ENCODE measurements around the gene SCAF11. TPM values are rescaled to one million over a fixed set of nuclear protein-coding genes. Genes with fewer than 3 reads are reported as not detected.

Gene SCAF11
- total RNA-seq, 1 donor from 2014 or later: 152 TPM

- H3K79me2 ChIP-seq (ENCODE audit: low read depth): peaks cover 96% of the 10 kb centered on the region
- peaks cover 3% of the 10 kb centered on the region for H3K36me3 ChIP-seq
- no peak overlapping the region for H3K27ac ChIP-seq
- H3F3A ChIP-seq (ENCODE audit: low read depth): peaks cover 1% of the 10 kb centered on the region
- no peak overlapping the region for H3K4me3 ChIP-seq
- H4K20me1 ChIP-seq (ENCODE audit: low read depth): peaks cover 14% of the 10 kb centered on the region
- Mint-ChIP-seq H3K27ac (no peak overlapping the region), H3K27me3 (ENCODE audit: insufficient read depth, low read depth) (peaks cover 5% of the 10 kb centered on the region), H3K4me3 (no peak overlapping the region), H3K36me3 (peaks cover 43% of the 10 kb centered on the region), H3K9me3 (peaks cover 28% of the 10 kb centered on the region), H3K4me1 (peaks cover 3% of the 10 kb centered on the region)
- DNase-seq (ENCODE audit: low spot score): no peak
- peaks cover 8% of the 10 kb centered on the region for H3K4me1 ChIP-seq
- H3K9me3 ChIP-seq (ENCODE audit: low read depth): no peaks in the 10 kb centered on the region
- H3K4me2 ChIP-seq: peak overlapping the region; percentile 3
- no peak for TF ChIP-seq EZH2phosphoT487 (IDR thresholded peaks at IDR 0.05)
- no peak for TF ChIP-seq EZH2 (IDR thresholded peaks at IDR 0.05)
- TF ChIP-seq CTCF (IDR thresholded peaks at IDR 0.05): no peak
- H3K9ac ChIP-seq: no peak overlapping the region
- no peak overlapping the region for H2AFZ ChIP-seq (replicated peaks)
- no peaks in the 10 kb centered on the region for H3K27me3 ChIP-seq
These were observed 21.3 kb downstream of the SCAF11 start for GRCh38 chr12:45969084-45969483.

GRCh38 chr12:45966486-45966885, 23.9 kb downstream of the SCAF11 start:
- Mint-ChIP-seq H3K4me1 (peaks cover 3% of the 10 kb centered on the region), H3K36me3 (peaks cover 49% of the 10 kb centered on the region), H3K9me3 (peaks cover 29% of the 10 kb centered on the region), H3K27me3 (ENCODE audit: insufficient read depth, low read depth) (peaks cover 2% of the 10 kb centered on the region), H3K4me3 (no peak overlapping the region), H3K27ac (no peak overlapping the region)
- Histone ChIP-seq H3K4me2 (no peak overlapping the region), H4K20me1 (ENCODE audit: low read depth) (peaks cover 9% of the 10 kb centered on the region), H3F3A (ENCODE audit: low read depth) (peaks cover 21% of the 10 kb centered on the region), H3K9me3 (ENCODE audit: low read depth) (no peaks in the 10 kb centered on the region), H2AFZ (replicated peaks) (no peak overlapping the region), H3K27ac (peak overlapping the region; percentile 19), H3K4me1 (peaks cover 25% of the 10 kb centered on the region), H3K9ac (no peak overlapping the region), H3K36me3 (peaks cover 5% of the 10 kb centered on the region), H3K79me2 (ENCODE audit: low read depth) (peaks cover 93% of the 10 kb centered on the region), H3K4me3 (no peak overlapping the region), H3K27me3 (no peaks in the 10 kb centered on the region)
- no peak for DNase-seq (ENCODE audit: low spot score)
- TF ChIP-seq EZH2 (IDR thresholded peaks at IDR 0.05) (no peak), CTCF (IDR thresholded peaks at IDR 0.05) (no peak), EZH2phosphoT487 (IDR thresholded peaks at IDR 0.05) (no peak)

DNA sequence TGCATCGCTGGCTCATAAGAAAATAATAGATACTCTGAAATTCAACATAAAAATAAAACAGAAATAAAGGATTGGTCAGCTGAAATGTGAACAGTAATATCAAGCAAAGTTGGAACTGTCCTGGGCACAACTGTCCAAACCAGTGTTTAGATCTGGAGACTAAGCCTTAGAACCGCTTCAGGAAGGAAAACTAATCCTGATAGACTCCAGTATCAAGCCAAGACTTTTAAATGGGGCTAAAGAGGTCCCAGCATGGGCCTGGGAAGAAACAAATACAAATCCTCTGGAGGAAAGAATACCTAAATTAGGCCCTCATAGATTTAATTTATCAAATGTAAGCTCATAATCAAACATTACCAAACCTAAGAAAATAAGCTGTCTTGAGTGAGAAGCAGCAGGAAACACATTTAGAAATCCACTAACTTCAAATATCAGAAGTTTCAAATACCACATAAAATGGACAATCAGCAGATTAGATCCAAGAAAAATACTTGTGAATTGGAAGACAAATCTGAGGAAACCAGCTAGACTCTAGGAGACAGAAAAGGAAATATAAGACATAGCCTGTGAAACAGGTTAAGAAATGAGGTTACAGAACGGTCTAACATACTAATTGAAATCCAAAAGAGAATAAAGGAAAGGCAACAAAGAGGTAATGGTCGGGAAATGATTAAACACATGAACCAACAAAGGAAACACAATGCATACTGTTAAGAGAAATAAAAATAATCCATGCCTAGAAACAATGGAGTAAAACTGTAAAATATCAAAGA, 27.6 kb downstream of the SCAF11 start:
- Histone ChIP-seq H3K9me3 (ENCODE audit: low read depth) (no peaks in the 10 kb centered on the region), H3K4me2 (peak overlapping the region; percentile 63), H3K27me3 (no peaks in the 10 kb centered on the region), H3F3A (ENCODE audit: low read depth) (peaks cover 21% of the 10 kb centered on the region), H3K4me3 (peak overlapping the region; percentile 12), H3K27ac (peak overlapping the region; percentile 76), H2AFZ (replicated peaks) (no peak overlapping the region), H4K20me1 (ENCODE audit: low read depth) (peaks cover 9% of the 10 kb centered on the region), H3K9ac (no peak overlapping the region), H3K36me3 (peaks cover 11% of the 10 kb centered on the region), H3K4me1 (peaks cover 29% of the 10 kb centered on the region), H3K79me2 (ENCODE audit: low read depth) (peaks cover 69% of the 10 kb centered on the region)
- DNase-seq (ENCODE audit: low spot score): peak; percentile 50
- Mint-ChIP-seq H3K27ac (no peak overlapping the region), H3K36me3 (peaks cover 47% of the 10 kb centered on the region), H3K27me3 (ENCODE audit: insufficient read depth, low read depth) (peaks cover 2% of the 10 kb centered on the region), H3K4me1 (no peaks in the 10 kb centered on the region), H3K9me3 (peaks cover 19% of the 10 kb centered on the region), H3K4me3 (no peak overlapping the region)
- TF ChIP-seq EZH2 (IDR thresholded peaks at IDR 0.05) (no peak), EZH2phosphoT487 (IDR thresholded peaks at IDR 0.05) (peak; percentile 42)

- H3K36me3 ChIP-seq: peaks cover 11% of the 10 kb centered on the region
- peaks cover 21% of the 10 kb centered on the region for H3F3A ChIP-seq (ENCODE audit: low read depth)
- H3K4me1 Mint-ChIP-seq: no peaks in the 10 kb centered on the region
- no peaks in the 10 kb centered on the region for H3K27me3 ChIP-seq
- no peaks in the 10 kb centered on the region for H3K9me3 ChIP-seq (ENCODE audit: low read depth)
- H3K9me3 Mint-ChIP-seq: peaks cover 13% of the 10 kb centered on the region
- H3K36me3 Mint-ChIP-seq: peaks cover 43% of the 10 kb centered on the region
- no peak overlapping the region for H2AFZ ChIP-seq (replicated peaks)
- no peak overlapping the region for H3K4me3 Mint-ChIP-seq
- no peak overlapping the region for H3K4me2 ChIP-seq
- no peak overlapping the region for H3K9ac ChIP-seq
- peaks cover 26% of the 10 kb centered on the region for H3K4me1 ChIP-seq
- H3K27ac Mint-ChIP-seq: no peak overlapping the region
- no peak for DNase-seq (ENCODE audit: low spot score)
- H4K20me1 ChIP-seq (ENCODE audit: low read depth): peaks cover 3% of the 10 kb centered on the region
- H3K79me2 ChIP-seq (ENCODE audit: low read depth): peaks cover 50% of the 10 kb centered on the region
- H3K27ac ChIP-seq: no peak overlapping the region
- H3K4me3 ChIP-seq: no peak overlapping the region
- TF ChIP-seq EZH2 (IDR thresholded peaks at IDR 0.05) (no peak), EZH2phosphoT487 (IDR thresholded peaks at IDR 0.05) (no peak), CTCF (IDR thresholded peaks at IDR 0.05) (no peak)
- H3K27me3 Mint-ChIP-seq (ENCODE audit: insufficient read depth, low read depth): peaks cover 2% of the 10 kb centered on the region
These were observed 30.6 kb downstream of the SCAF11 start for GRCh38 chr12:45959728-45960127.

Data from neural progenitor cell (in vitro differentiated cells).